Measurements from ENCODE around the gene GHITM. TPM values are rescaled to one million over a fixed set of nuclear protein-coding genes. Genes with fewer than 3 reads are reported as not detected.

The GHITM gene
- total RNA-seq, 2 donors from 2014 or later: 122 to 143 TPM

DNA sequence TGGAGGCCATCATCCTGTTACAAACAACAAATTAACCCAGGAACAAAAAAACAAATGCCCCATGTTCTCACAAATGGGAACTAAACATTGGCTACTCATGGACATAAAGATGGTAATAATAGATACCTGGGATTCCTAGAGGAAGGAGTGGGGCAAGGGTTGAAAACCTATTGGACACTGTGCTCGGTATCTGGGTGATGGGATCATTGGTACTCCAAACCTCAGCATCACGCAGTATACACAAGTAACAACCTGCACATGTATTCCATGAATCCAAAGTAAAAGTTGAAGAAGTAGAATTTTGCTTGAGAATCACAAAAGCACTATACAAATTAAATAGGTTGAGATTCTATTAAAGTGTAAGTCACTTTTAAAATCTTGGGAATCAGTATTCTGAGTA is 16.7 kb downstream of the GHITM start:
- H3K4me1 ChIP-seq (replicated peaks): no peaks in the 10 kb centered on the region
- 91% methylated on average over 2 of the region's 2 CpGs for WGBS
- no peaks in the 10 kb centered on the region for H3K27me3 ChIP-seq (replicated peaks; ENCODE audit: insufficient read depth)
- no peak for DNase-seq (ENCODE audit: low spot score)
- H3K9me3 ChIP-seq: no peaks in the 10 kb centered on the region
- intact Hi-C loops (cut with DNase I): no loop called here
- TF ChIP-seq POLR2A (IDR thresholded peaks at IDR 0.05) (no peak), POLR2AphosphoS5 (IDR thresholded peaks at IDR 0.05) (no peak)
- TF ChIP-seq, protein P1, sequence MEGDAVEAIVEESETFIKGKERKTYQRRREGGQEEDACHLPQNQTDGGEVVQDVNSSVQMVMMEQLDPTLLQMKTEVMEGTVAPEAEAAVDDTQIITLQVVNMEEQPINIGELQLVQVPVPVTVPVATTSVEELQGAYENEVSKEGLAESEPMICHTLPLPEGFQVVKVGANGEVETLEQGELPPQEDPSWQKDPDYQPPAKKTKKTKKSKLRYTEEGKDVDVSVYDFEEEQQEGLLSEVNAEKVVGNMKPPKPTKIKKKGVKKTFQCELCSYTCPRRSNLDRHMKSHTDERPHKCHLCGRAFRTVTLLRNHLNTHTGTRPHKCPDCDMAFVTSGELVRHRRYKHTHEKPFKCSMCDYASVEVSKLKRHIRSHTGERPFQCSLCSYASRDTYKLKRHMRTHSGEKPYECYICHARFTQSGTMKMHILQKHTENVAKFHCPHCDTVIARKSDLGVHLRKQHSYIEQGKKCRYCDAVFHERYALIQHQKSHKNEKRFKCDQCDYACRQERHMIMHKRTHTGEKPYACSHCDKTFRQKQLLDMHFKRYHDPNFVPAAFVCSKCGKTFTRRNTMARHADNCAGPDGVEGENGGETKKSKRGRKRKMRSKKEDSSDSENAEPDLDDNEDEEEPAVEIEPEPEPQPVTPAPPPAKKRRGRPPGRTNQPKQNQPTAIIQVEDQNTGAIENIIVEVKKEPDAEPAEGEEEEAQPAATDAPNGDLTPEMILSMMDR (IDR thresholded peaks at IDR 0.05): no peak
- no peaks in the 10 kb centered on the region for H3K36me3 ChIP-seq
- H3K27ac ChIP-seq: no peak overlapping the region
- H3K4me3 ChIP-seq: no peak overlapping the region

GRCh38 chr10:84156768-84157167 is 17.5 kb downstream of the GHITM start:
- H3K27ac ChIP-seq: no peak overlapping the region
- H3K4me1 ChIP-seq (replicated peaks): no peaks in the 10 kb centered on the region
- no peak for DNase-seq (ENCODE audit: low spot score)
- no peak overlapping the region for H3K4me3 ChIP-seq
- no peaks in the 10 kb centered on the region for H3K9me3 ChIP-seq
- 76% methylated on average over 10 of the region's 10 CpGs for WGBS
- no peaks in the 10 kb centered on the region for H3K27me3 ChIP-seq (replicated peaks; ENCODE audit: insufficient read depth)
- TF ChIP-seq, protein P1 (IDR thresholded peaks at IDR 0.05): no peak
- TF ChIP-seq POLR2A (IDR thresholded peaks at IDR 0.05) (no peak), POLR2AphosphoS5 (IDR thresholded peaks at IDR 0.05) (no peak)
- H3K36me3 ChIP-seq: no peaks in the 10 kb centered on the region
- intact Hi-C loops (cut with DNase I): no loop called here

DNA sequence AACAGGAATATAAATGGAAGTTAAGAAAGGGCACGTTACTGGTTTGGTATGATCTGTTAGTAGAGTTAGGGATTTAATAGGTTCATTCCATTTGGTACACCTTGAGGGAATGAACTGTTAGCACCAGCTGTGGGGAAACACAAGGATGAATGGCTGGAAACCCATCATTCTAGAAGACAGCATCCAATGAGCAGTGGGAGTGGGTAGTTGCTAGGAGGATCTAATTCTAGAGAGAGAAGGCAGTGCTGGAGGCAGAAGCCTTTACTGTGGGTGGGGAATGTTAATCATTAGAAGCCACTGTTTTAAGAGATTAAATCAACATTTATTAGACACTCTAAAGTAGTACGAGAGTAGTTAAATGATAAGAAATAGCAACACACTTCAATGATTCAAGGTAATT is 18.8 kb downstream of the GHITM start:
- intact Hi-C loops (cut with DNase I): no loop called here
- no peaks in the 10 kb centered on the region for H3K9me3 ChIP-seq
- H3K4me3 ChIP-seq: no peak overlapping the region
- H3K27ac ChIP-seq: no peak overlapping the region
- TF ChIP-seq POLR2AphosphoS5 (IDR thresholded peaks at IDR 0.05) (no peak), POLR2A (IDR thresholded peaks at IDR 0.05) (no peak)
- TF ChIP-seq, protein P1 (IDR thresholded peaks at IDR 0.05): no peak
- no peaks in the 10 kb centered on the region for H3K36me3 ChIP-seq
- H3K4me1 ChIP-seq (replicated peaks): no peaks in the 10 kb centered on the region
- H3K27me3 ChIP-seq (replicated peaks; ENCODE audit: insufficient read depth): no peaks in the 10 kb centered on the region
- WGBS: 73% methylated on average over 2 of the region's 2 CpGs
- DNase-seq (ENCODE audit: low spot score): no peak

- WGBS: 83% methylated on average over 4 of the region's 4 CpGs
- Histone ChIP-seq H3K27me3 (replicated peaks; ENCODE audit: insufficient read depth) (no peaks in the 10 kb centered on the region), H3K27ac (no peak overlapping the region), H3K4me1 (replicated peaks) (no peaks in the 10 kb centered on the region), H3K4me3 (no peak overlapping the region), H3K36me3 (no peaks in the 10 kb centered on the region), H3K9me3 (no peaks in the 10 kb centered on the region)
- no peak for DNase-seq (ENCODE audit: low spot score)
- no peak for TF ChIP-seq POLR2AphosphoS5 (IDR thresholded peaks at IDR 0.05)
- TF ChIP-seq, protein P1 (IDR thresholded peaks at IDR 0.05): no peak
- no peak for TF ChIP-seq POLR2A (IDR thresholded peaks at IDR 0.05)
- intact Hi-C loops (cut with DNase I): no loop called here
These were observed 19.2 kb downstream of the GHITM start for GRCh38 chr10:84158550-84158949.

DNA sequence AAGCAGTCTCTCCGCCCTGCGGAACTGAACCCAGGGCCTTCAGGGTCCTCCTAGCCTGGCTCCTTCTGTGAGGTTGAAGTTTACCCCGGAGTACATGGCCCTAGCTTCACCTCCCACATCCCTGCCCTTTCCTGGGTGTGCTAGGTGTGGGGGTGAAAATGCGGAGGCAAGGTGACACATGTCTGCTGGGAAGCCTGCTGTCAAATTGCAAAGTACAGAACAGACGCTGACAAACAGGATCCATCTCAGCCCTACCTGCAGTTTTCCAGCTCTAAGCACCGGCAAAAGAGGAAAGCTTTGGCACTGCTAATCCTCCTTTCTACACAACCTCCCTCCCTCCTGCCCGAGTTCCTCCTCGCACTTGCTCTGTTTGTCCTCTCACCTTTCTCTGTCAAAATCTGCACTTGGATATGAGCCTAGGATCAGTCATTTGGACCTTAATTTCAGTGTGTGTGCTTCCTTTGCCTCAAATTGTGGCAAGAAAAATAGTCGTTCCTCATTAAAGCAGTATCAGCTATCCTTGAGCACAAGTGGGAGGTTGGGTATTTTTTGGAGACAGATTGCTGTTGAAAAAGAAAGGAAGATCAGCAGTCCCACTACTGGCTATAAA is 19.9 kb downstream of the GHITM start:
- WGBS: 43% methylated on average over 9 of the region's 9 CpGs
- Histone ChIP-seq H3K27ac (no peak overlapping the region), H3K4me1 (replicated peaks) (no peaks in the 10 kb centered on the region), H3K27me3 (replicated peaks; ENCODE audit: insufficient read depth) (no peaks in the 10 kb centered on the region), H3K4me3 (no peak overlapping the region), H3K9me3 (no peaks in the 10 kb centered on the region), H3K36me3 (no peaks in the 10 kb centered on the region)
- intact Hi-C loops (cut with DNase I): no loop called here
- no peak for DNase-seq (ENCODE audit: low spot score)
- no peak for TF ChIP-seq POLR2A (IDR thresholded peaks at IDR 0.05)
- TF ChIP-seq POLR2AphosphoS5 (IDR thresholded peaks at IDR 0.05): no peak
- TF ChIP-seq, protein P1 (IDR thresholded peaks at IDR 0.05): no peak

All from prostate gland (tissue), 2 donors.